H9 (cell line): ENCODE results near the gene ZNF606. TPM values are rescaled to one million over a fixed set of nuclear protein-coding genes. Genes with fewer than 3 reads are reported as not detected.

Source experiments
- DNase-seq: peaks from one replicate; pipeline ENCODE4 v3.0.0-alpha.2; 2017
- H2AFZ ChIP-seq: one replicate; pipeline ENCODE4 v1.6.1; 2013; ENCODE audit warnings: mild to moderate bottlenecking, low read length, control low read depth, moderate library complexity
- H2AK5ac ChIP-seq: 2 replicates; pipeline ENCODE4 v1.6.1; 2013; ENCODE audit warnings: low read length, control low read depth, mixed read lengths; ENCODE audit not compliant: insufficient read length
- H2BK120ac ChIP-seq: one replicate; pipeline ENCODE4 v1.6.1; 2013; ENCODE audit warnings: low read depth, mild to moderate bottlenecking, low read length, control low read depth, inconsistent platforms; ENCODE audit not compliant: poor library complexity, severe bottlenecking
- H2BK12ac ChIP-seq: 2 replicates; pipeline ENCODE4 v1.6.1; 2013; ENCODE audit warnings: low read length, control low read depth, mixed read lengths, low read depth; ENCODE audit not compliant: insufficient read length
- H2BK15ac ChIP-seq: 2 replicates; pipeline ENCODE4 v1.6.1; 2013; ENCODE audit warnings: low read depth, low read length, control low read depth
- H2BK20ac ChIP-seq: one replicate; pipeline ENCODE4 v1.6.1; 2013; ENCODE audit warnings: low read depth, mild to moderate bottlenecking, low read length, control low read depth, inconsistent platforms; ENCODE audit not compliant: poor library complexity, severe bottlenecking
- H2BK5ac ChIP-seq: 2 replicates; pipeline ENCODE4 v1.6.1; 2013; ENCODE audit warnings: low read length, control low read depth, mixed read lengths; ENCODE audit not compliant: insufficient read length
- H3K14ac ChIP-seq: 2 replicates; pipeline ENCODE4 v1.6.1; 2013; ENCODE audit warnings: low read length, control low read depth; ENCODE audit not compliant: insufficient read depth
- H3K18ac ChIP-seq: 2 replicates; pipeline ENCODE4 v1.6.1; 2013; ENCODE audit warnings: low read depth, mild to moderate bottlenecking, mixed read lengths, low read length, control low read depth; ENCODE audit not compliant: insufficient read length
- H3K23ac ChIP-seq: 2 replicates; pipeline ENCODE4 v1.6.1; 2013; ENCODE audit warnings: low read length, control low read depth, mixed read lengths, low read depth; ENCODE audit not compliant: insufficient read length
- H3K23me2 ChIP-seq: 2 replicates; pipeline ENCODE4 v1.6.1; 2013; ENCODE audit warnings: low read depth, mild to moderate bottlenecking, mixed read lengths, low read length, control low read depth; ENCODE audit not compliant: insufficient read length, poor library complexity, severe bottlenecking
- H3K27ac ChIP-seq: 2 replicates; pipeline ENCODE4 v1.5.1; 2013; ENCODE audit warnings: low read length, control low read depth, mixed read lengths, low read depth; ENCODE audit not compliant: insufficient read length
- H3K27me3 ChIP-seq: 2 replicates; pipeline ENCODE4 v1.6.1; 2013; ENCODE audit warnings: low read length, control low read depth, inconsistent platforms; ENCODE audit not compliant: insufficient read depth
- H3K4ac ChIP-seq: 2 replicates; pipeline ENCODE4 v1.6.1; 2013; ENCODE audit warnings: low read depth, mild to moderate bottlenecking, control low read depth, inconsistent platforms, low read length, moderate library complexity
- H3K4me1 ChIP-seq: 2 replicates; pipeline ENCODE4 v1.6.1; 2013; ENCODE audit warnings: low read length, control low read depth, inconsistent platforms; ENCODE audit not compliant: insufficient read depth
- H3K4me2 ChIP-seq: 2 replicates; pipeline ENCODE4 v1.6.1; 2013; ENCODE audit warnings: low read length, control low read depth, mixed read lengths; ENCODE audit not compliant: insufficient read length, insufficient read depth
- H3K56ac ChIP-seq: 2 replicates; pipeline ENCODE4 v1.6.1; 2013; ENCODE audit warnings: low read depth, mild to moderate bottlenecking, mixed read lengths, low read length, control low read depth; ENCODE audit not compliant: insufficient read length
- H3K79me1 ChIP-seq: 2 replicates; pipeline ENCODE4 v1.6.1; 2013; ENCODE audit warnings: low read depth, mild to moderate bottlenecking, moderate library complexity, low read length, control low read depth, inconsistent platforms; ENCODE audit not compliant: insufficient read depth, poor library complexity, severe bottlenecking
- H3K79me2 ChIP-seq: 2 replicates; pipeline ENCODE4 v1.6.1; 2013; ENCODE audit warnings: low read length, control low read depth, inconsistent platforms; ENCODE audit not compliant: insufficient read depth
- H3K9ac ChIP-seq: 2 replicates; pipeline ENCODE4 v1.6.1; 2013; ENCODE audit warnings: low read length, control low read depth, mixed read lengths; ENCODE audit not compliant: insufficient read length; ENCODE audit errors: extremely low read depth
- H3K9me3 ChIP-seq: one replicate; pipeline ENCODE4 v1.6.1; 2013; ENCODE audit warnings: low read depth, low read length, inconsistent platforms; ENCODE audit not compliant: control insufficient read depth
- H3T11ph ChIP-seq: one replicate; pipeline ENCODE4 v1.6.1; 2013; ENCODE audit warnings: mild to moderate bottlenecking, low read length, control low read depth, inconsistent platforms
- H4K20me1 ChIP-seq: one replicate; pipeline ENCODE4 v1.6.1; 2013; ENCODE audit not compliant: control insufficient read depth, insufficient read length, insufficient read depth
- H4K5ac ChIP-seq: 2 replicates; pipeline ENCODE4 v1.6.1; 2013; ENCODE audit warnings: low read depth, mild to moderate bottlenecking, mixed read lengths, low read length, control low read depth; ENCODE audit not compliant: insufficient read length
- H4K8ac ChIP-seq: replicated peaks from 2 replicates; pipeline ENCODE4 v1.6.1; 2013; ENCODE audit warnings: low read length, control low read depth, mixed read lengths, low read depth; ENCODE audit not compliant: insufficient read length
- H4K91ac ChIP-seq: 2 replicates; pipeline ENCODE4 v1.6.1; 2013; ENCODE audit warnings: low read depth, mild to moderate bottlenecking, moderate library complexity, mixed read lengths, low read length, control low read depth; ENCODE audit not compliant: insufficient read length
- H3K27ac Mint-ChIP-seq, 3 experiments: 2 replicates in 2 of 3; 3 replicates in 1 of 3; pipeline ENCODE4 v1.8.0; 2020 to 2021; ENCODE audit warnings: mixed read lengths in 3 of 3, mild to moderate bottlenecking in 1 of 3, moderate library complexity in 1 of 3
- H3K27me3 Mint-ChIP-seq: 2 replicates; pipeline ENCODE4 v1.8.0; 2021; ENCODE audit warnings: low read depth, mild to moderate bottlenecking, moderate library complexity, mixed read lengths
- H3K36me3 Mint-ChIP-seq, 3 experiments: 2 replicates in 2 of 3; 3 replicates in 1 of 3; pipeline ENCODE4 v1.8.0; 2020 to 2021; ENCODE audit warnings: low read depth in 3 of 3, mixed read lengths in 3 of 3; ENCODE audit not compliant: insufficient read depth in 1 of 3
- H3K4me1 Mint-ChIP-seq, 2 experiments: 2 replicates each; pipeline ENCODE4 v1.8.0; 2020; ENCODE audit warnings: mixed read lengths in 2 of 2
- H3K4me3 Mint-ChIP-seq, 2 experiments: 2 replicates in 1 of 2; 3 replicates in 1 of 2; pipeline ENCODE4 v1.8.0; 2020 to 2021; ENCODE audit warnings: mild to moderate bottlenecking in 2 of 2, mixed read lengths in 2 of 2, moderate library complexity in 1 of 2
- H3K9me3 Mint-ChIP-seq, 2 experiments: 2 replicates in 1 of 2; 3 replicates in 1 of 2; pipeline ENCODE4 v1.8.0; 2020; ENCODE audit warnings: mild to moderate bottlenecking in 2 of 2, mixed read lengths in 2 of 2, moderate library complexity in 1 of 2
- WGBS: extraction: QIAGEN DNeasy Blood & Tissue Kit; methylation state at CpG from one replicate; pipeline ENCODE4 v1.1.7; 2013; ENCODE audit warnings: missing lambda C conversion rate, low lambda C conversion rate, mixed read lengths; ENCODE audit not compliant: insufficient read length; ENCODE audit errors: extremely low coverage; 5-methylcytosine and 5-hydroxymethylcytosine counted together
- long read RNA-seq: library from polyadenylated mRNA; unstranded; transcript quantifications from one replicate; pipeline ENCODE4 v2.0.0, GENCODE V29; 2020
- total RNA-seq: library from RNA; stranded (reverse); gene quantifications from 2 replicates; pipeline ENCODE4 v1.2.1, GENCODE V29; 2021
- TF ChIP-seq, protein P1 (sequence below): fragments of 200-600 bp; sonication (generic); conservative IDR thresholded peaks from 3 replicates; pipeline ENCODE4 v1.8.0; 2021; ENCODE audit warnings: antibody characterized with exemption, mild to moderate bottlenecking

The ZNF606 gene
- total RNA-seq: 13.4 and 14.1 TPM in 2 replicates
- long read RNA-seq, full-length matches to known transcripts: 34 of 45 reads
- long read RNA-seq, partial matches to known transcripts: 0 of 45 reads
- long read RNA-seq, other reads (novel, unspliced or antisense): 11 of 45 reads

- H3K27me3 ChIP-seq: no peaks in the 10 kb centered on the region
- no peak within 1 kb of the TSS for H3K56ac ChIP-seq
- Mint-ChIP-seq H3K36me3 (peaks cover 85 to 89% (median 89%) of the 10 kb centered on the region in 3 experiments), H3K4me1 (peaks cover 8 to 19% of the 10 kb centered on the region in 2 experiments), H3K27me3 (peaks cover 9% of the 10 kb centered on the region), H3K27ac (peak within 1 kb of the TSS; percentile 89 to 98 (median 91); a peak in 6 of 7 replicates), H3K4me3 (peak within 1 kb of the TSS; percentile 88 to 93), H3K9me3 (peaks cover 59 to 90% of the 10 kb centered on the region in 2 experiments)
- H3K4me2 ChIP-seq: peak within 1 kb of the TSS; percentile 83
- no peak within 1 kb of the TSS for H2BK5ac ChIP-seq
- WGBS: no CpG with 5 or more reads among the region's 91 CpGs
- H3K14ac ChIP-seq: peak within 1 kb of the TSS; percentile 97
- no peaks in the 10 kb centered on the region for H3K4me1 ChIP-seq
- peak within 1 kb of the TSS; percentile 92 for H2AFZ ChIP-seq
- H3K79me2 ChIP-seq: peaks cover 10% of the 10 kb centered on the region
- H4K8ac ChIP-seq: peak within 1 kb of the TSS; percentile 78
- no peak within 1 kb of the TSS for H2BK15ac ChIP-seq
- peaks cover 20% of the 10 kb centered on the region for H3K9me3 ChIP-seq
- H4K5ac ChIP-seq: peak within 1 kb of the TSS; percentile 85
- H2AK5ac ChIP-seq: no peak within 1 kb of the TSS
- H2BK12ac ChIP-seq: no peak within 1 kb of the TSS
- no peak within 1 kb of the TSS for H3T11ph ChIP-seq
- TF ChIP-seq, protein P1, sequence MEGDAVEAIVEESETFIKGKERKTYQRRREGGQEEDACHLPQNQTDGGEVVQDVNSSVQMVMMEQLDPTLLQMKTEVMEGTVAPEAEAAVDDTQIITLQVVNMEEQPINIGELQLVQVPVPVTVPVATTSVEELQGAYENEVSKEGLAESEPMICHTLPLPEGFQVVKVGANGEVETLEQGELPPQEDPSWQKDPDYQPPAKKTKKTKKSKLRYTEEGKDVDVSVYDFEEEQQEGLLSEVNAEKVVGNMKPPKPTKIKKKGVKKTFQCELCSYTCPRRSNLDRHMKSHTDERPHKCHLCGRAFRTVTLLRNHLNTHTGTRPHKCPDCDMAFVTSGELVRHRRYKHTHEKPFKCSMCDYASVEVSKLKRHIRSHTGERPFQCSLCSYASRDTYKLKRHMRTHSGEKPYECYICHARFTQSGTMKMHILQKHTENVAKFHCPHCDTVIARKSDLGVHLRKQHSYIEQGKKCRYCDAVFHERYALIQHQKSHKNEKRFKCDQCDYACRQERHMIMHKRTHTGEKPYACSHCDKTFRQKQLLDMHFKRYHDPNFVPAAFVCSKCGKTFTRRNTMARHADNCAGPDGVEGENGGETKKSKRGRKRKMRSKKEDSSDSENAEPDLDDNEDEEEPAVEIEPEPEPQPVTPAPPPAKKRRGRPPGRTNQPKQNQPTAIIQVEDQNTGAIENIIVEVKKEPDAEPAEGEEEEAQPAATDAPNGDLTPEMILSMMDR: no peak
- H4K20me1 ChIP-seq: no peaks in the 10 kb centered on the region
- peaks cover 4% of the 10 kb centered on the region for H3K23me2 ChIP-seq
- H3K79me1 ChIP-seq: peaks cover 8% of the 10 kb centered on the region
- H4K91ac ChIP-seq: peak within 1 kb of the TSS; percentile 45
- peak within 1 kb of the TSS; percentile 85 for H3K9ac ChIP-seq
- H2BK20ac ChIP-seq: no peak within 1 kb of the TSS
- H3K18ac ChIP-seq: peak within 1 kb of the TSS; percentile 97
- no peak within 1 kb of the TSS; the same call in 1 of the 2 replicates for H3K4ac ChIP-seq
- H3K27ac ChIP-seq: no peak within 1 kb of the TSS
- H2BK120ac ChIP-seq: peak within 1 kb of the TSS; percentile 28
- H3K23ac ChIP-seq: peak within 1 kb of the TSS; percentile 18
- peak; percentile 86 for DNase-seq
Observed at GRCh38 chr19:58002384-58003173, at the start of gene ZNF606. Gene ZNF606, minus strand, starts transcription at chr19:58002820. Its CDS starts 1,501 bp downstream, at chr19:58001319.
